HepG2 (cell line): Measurements from ENCODE around the gene TBC1D14. TPM values are rescaled to one million over a fixed set of nuclear protein-coding genes. Genes with fewer than 3 reads are reported as not detected.

Experiments used
- GATA4 ChIP-seq: sonication (generic); IDR thresholded peaks from 2 replicates; pipeline ENCODE4 v1.6.1; 2016; ENCODE audit warnings: antibody characterized with exemption, low read depth, borderline replicate concordance
- HNF4A ChIP-seq: sonication (generic); formaldehyde crosslinking; IDR thresholded peaks from 2 replicates; pipeline ENCODE4 v1.4.0; 2020; ENCODE audit warnings: missing genetic modification reagents
- HOXD1 ChIP-seq: sonication (generic); formaldehyde crosslinking; IDR thresholded peaks from 2 replicates; pipeline ENCODE4 v1.5.0; 2020; ENCODE audit warnings: missing genetic modification reagents
- IRF2 ChIP-seq: IDR thresholded peaks from 2 replicates; pipeline ENCODE4 v1.6.1; 2018; ENCODE audit warnings: missing genetic modification reagents, missing compliant biosample characterization
- JARID2 ChIP-seq: sonication (generic); formaldehyde crosslinking; IDR thresholded peaks from 2 replicates; pipeline ENCODE4 v1.8.1; 2023; ENCODE audit warnings: missing genetic modification reagents, inconsistent platforms; ENCODE audit not compliant: insufficient replicate concordance
- KDM5B ChIP-seq: sonication (generic); formaldehyde crosslinking; IDR thresholded peaks from 2 replicates; pipeline ENCODE4 v1.4.0; 2020; ENCODE audit warnings: missing genetic modification reagents, mild to moderate bottlenecking, borderline replicate concordance
- PTBP1 ChIP-seq: fragments of 200-400 bp; formaldehyde crosslinking; IDR thresholded peaks from 2 replicates; pipeline ENCODE4 v1.6.1; 2018; ENCODE audit warnings: low read length, low read depth; ENCODE audit not compliant: poor library complexity, severe bottlenecking
- SKI ChIP-seq: fragments of 450-650 bp; IDR thresholded peaks from one replicate; pipeline ENCODE4 v1.6.1; 2018; ENCODE audit warnings: mild to moderate bottlenecking; ENCODE audit not compliant: partially characterized antibody
- SNAI1 ChIP-seq: sonication (generic); formaldehyde crosslinking; IDR thresholded peaks from 2 replicates; pipeline ENCODE4 v1.5.0; 2020; ENCODE audit warnings: mild to moderate bottlenecking, missing genetic modification reagents, borderline replicate concordance
- SOX13 ChIP-seq, 3 experiments: fragments of 450-650 bp in 1 of 3; sonication (generic) in 1 of 3; formaldehyde crosslinking in 1 of 3; IDR thresholded peaks in 2 of 3; conservative IDR thresholded peaks in 1 of 3; 2 replicates each; pipeline versions ENCODE4 v1.5.0 to v1.6.1; 2016 to 2020; ENCODE audit warnings: antibody characterized with exemption in 1 of 3, mild to moderate bottlenecking in 1 of 3, missing compliant biosample characterization in 1 of 3, missing genetic modification reagents in 1 of 3, moderate library complexity in 1 of 3
- ZMYM4 ChIP-seq: sonication (generic); formaldehyde crosslinking; IDR thresholded peaks from 2 replicates; pipeline ENCODE4 v1.8.1; 2023; ENCODE audit warnings: mild to moderate bottlenecking, missing genetic modification reagents
- ZNF292 ChIP-seq: sonication (generic); formaldehyde crosslinking; IDR thresholded peaks from 2 replicates; pipeline ENCODE4 v1.8.1; 2022; ENCODE audit warnings: mild to moderate bottlenecking, low read depth, missing genetic modification reagents, borderline replicate concordance
- ZNF629 ChIP-seq: sonication (generic); formaldehyde crosslinking; conservative IDR thresholded peaks from 2 replicates; pipeline ENCODE4 v1.5.0; 2020; ENCODE audit warnings: missing genetic modification reagents
- polyA plus RNA-seq, 8 experiments: library from polyadenylated mRNA; depleted of rRNA in 3 of 8; stranded (reverse) in 7 of 8; unstranded in 1 of 8; fragments of >200 nt; fragmentation: Illumina TruSeq in 4 of 8; extraction: Trizol in 4 of 8; gene quantifications; 2 replicates each; pipeline versions ENCODE4 v1.2.1 to v1.2.3, GENCODE V29; 2011 to 2016; ENCODE audit warnings: low read depth in 4 of 8, missing spikeins in 1 of 8, mixed read lengths in 1 of 8; ENCODE audit not compliant: insufficient read depth in 1 of 8
- total RNA-seq, 5 experiments: library from RNA; depleted of rRNA; stranded (reverse); fragments of >200 nt; fragmentation: Illumina TruSeq; extraction: Trizol; gene quantifications; 2 replicates each; pipeline ENCODE4 v1.2.3, GENCODE V29; 2016; ENCODE audit warnings: low read depth in 1 of 5
- TF ChIP-seq, protein P1 (sequence below): sonication (generic); formaldehyde crosslinking; IDR thresholded peaks from 2 replicates; pipeline ENCODE4 v1.4.0; 2020; ENCODE audit warnings: missing genetic modification reagents
- TF ChIP-seq, protein P2 (sequence below): sonication (generic); formaldehyde crosslinking; IDR thresholded peaks from 2 replicates; pipeline ENCODE4 v1.8.0; 2022; ENCODE audit warnings: mild to moderate bottlenecking, missing genetic modification reagents
- TF ChIP-seq, protein P3 (sequence below): sonication (generic); formaldehyde crosslinking; IDR thresholded peaks from 2 replicates; pipeline ENCODE4 v1.4.0; 2020; ENCODE audit warnings: missing genetic modification reagents, mild to moderate bottlenecking, borderline replicate concordance
- TF ChIP-seq, protein P4 (sequence below): sonication (generic); formaldehyde crosslinking; IDR thresholded peaks from 2 replicates; pipeline ENCODE4 v1.4.0; 2020; ENCODE audit warnings: missing genetic modification reagents

Gene TBC1D14
- total and polyA plus RNA-seq, 2 of the 13 experiments (the other 11 are each of a cell fraction or from before 2014, with no cell fraction given): 29.5 to 46.5 TPM

DNA sequence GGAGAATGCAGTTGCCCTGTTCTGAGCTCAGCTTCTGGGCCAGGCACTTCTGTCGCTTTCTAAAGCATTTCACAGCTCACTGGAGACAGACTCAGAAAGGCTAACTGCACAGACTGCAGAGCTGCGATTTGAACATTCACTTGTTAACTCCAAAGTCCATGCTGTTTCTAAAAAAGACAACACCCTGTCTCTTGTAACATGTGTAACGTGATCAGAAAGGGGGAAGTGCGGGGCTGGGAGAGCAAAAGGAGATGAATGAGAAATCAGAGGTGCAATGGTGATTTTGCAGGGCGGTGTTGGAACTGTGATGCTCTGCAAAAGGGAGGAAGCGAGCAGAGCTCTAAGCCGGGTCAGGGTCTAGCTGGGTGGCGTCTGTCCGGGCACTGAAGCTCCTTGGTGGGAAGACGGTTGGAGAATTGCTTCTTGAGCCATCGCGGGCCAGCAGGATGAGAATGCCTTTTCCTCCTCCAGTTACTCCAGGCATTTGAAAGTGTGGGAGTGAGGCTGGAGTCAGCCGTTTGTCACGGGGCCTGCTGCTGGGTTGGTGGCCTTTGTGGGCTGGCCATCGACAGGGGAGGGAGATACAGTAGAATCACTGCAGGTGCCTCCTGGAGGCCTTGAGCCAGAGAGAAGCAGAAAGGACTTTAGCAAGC is 20.3 kb downstream of the TBC1D14 start (continued):
- TF ChIP-seq, protein P1, sequence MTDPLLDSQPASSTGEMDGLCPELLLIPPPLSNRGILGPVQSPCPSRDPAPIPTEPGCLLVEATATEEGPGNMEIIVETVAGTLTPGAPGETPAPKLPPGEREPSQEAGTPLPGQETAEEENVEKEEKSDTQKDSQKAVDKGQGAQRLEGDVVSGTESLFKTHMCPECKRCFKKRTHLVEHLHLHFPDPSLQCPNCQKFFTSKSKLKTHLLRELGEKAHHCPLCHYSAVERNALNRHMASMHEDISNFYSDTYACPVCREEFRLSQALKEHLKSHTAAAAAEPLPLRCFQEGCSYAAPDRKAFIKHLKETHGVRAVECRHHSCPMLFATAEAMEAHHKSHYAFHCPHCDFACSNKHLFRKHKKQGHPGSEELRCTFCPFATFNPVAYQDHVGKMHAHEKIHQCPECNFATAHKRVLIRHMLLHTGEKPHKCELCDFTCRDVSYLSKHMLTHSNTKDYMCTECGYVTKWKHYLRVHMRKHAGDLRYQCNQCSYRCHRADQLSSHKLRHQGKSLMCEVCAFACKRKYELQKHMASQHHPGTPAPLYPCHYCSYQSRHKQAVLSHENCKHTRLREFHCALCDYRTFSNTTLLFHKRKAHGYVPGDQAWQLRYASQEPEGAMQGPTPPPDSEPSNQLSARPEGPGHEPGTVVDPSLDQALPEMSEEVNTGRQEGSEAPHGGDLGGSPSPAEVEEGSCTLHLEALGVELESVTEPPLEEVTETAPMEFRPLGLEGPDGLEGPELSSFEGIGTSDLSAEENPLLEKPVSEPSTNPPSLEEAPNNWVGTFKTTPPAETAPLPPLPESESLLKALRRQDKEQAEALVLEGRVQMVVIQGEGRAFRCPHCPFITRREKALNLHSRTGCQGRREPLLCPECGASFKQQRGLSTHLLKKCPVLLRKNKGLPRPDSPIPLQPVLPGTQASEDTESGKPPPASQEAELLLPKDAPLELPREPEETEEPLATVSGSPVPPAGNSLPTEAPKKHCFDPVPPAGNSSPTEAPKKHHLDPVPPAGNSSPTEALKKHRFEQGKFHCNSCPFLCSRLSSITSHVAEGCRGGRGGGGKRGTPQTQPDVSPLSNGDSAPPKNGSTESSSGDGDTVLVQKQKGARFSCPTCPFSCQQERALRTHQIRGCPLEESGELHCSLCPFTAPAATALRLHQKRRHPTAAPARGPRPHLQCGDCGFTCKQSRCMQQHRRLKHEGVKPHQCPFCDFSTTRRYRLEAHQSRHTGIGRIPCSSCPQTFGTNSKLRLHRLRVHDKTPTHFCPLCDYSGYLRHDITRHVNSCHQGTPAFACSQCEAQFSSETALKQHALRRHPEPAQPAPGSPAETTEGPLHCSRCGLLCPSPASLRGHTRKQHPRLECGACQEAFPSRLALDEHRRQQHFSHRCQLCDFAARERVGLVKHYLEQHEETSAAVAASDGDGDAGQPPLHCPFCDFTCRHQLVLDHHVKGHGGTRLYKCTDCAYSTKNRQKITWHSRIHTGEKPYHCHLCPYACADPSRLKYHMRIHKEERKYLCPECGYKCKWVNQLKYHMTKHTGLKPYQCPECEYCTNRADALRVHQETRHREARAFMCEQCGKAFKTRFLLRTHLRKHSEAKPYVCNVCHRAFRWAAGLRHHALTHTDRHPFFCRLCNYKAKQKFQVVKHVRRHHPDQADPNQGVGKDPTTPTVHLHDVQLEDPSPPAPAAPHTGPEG (CRISPR knock-in tag): no peak
- TF ChIP-seq SOX13 (IDR thresholded peaks at IDR 0.05): no peak
- TF ChIP-seq SOX13 (CRISPR knock-in tag; conservative IDR thresholded peaks at IDR 0.05 in 1 of 2, IDR thresholded peaks at IDR 0.05 in 1 of 2): peak in 1 of 2 experiments; percentile 62; a peak in 1 of 4 replicates
- TF ChIP-seq, protein P2, sequence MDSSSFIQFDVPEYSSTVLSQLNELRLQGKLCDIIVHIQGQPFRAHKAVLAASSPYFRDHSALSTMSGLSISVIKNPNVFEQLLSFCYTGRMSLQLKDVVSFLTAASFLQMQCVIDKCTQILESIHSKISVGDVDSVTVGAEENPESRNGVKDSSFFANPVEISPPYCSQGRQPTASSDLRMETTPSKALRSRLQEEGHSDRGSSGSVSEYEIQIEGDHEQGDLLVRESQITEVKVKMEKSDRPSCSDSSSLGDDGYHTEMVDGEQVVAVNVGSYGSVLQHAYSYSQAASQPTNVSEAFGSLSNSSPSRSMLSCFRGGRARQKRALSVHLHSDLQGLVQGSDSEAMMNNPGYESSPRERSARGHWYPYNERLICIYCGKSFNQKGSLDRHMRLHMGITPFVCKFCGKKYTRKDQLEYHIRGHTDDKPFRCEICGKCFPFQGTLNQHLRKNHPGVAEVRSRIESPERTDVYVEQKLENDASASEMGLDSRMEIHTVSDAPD (CRISPR knock-in tag): no peak
- TF ChIP-seq SNAI1: no peak
- TF ChIP-seq, protein P3, sequence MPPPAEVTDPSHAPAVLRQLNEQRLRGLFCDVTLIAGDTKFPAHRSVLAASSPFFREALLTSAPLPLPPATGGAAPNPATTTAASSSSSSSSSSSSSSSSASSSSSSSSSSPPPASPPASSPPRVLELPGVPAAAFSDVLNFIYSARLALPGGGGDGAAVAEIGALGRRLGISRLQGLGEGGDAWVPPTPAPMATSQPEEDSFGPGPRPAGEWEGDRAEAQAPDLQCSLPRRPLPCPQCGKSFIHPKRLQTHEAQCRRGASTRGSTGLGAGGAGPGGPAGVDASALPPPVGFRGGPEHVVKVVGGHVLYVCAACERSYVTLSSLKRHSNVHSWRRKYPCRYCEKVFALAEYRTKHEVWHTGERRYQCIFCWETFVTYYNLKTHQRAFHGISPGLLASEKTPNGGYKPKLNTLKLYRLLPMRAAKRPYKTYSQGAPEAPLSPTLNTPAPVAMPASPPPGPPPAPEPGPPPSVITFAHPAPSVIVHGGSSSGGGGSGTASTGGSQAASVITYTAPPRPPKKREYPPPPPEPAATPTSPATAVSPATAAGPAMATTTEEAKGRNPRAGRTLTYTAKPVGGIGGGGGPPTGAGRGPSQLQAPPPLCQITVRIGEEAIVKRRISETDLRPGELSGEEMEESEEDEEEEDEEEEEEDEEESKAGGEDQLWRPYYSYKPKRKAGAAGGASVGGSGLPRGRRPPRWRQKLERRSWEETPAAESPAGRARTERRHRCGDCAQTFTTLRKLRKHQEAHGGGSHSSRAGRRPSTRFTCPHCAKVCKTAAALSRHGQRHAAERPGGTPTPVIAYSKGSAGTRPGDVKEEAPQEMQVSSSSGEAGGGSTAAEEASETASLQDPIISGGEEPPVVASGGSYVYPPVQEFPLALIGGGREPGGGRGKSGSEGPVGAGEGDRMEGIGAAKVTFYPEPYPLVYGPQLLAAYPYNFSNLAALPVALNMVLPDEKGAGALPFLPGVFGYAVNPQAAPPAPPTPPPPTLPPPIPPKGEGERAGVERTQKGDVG (CRISPR knock-in tag): no peak
- no peak for TF ChIP-seq PTBP1
- TF ChIP-seq HNF4A: peak; percentile 89
- TF ChIP-seq IRF2 (CRISPR knock-in tag): peak; percentile 31; the same call in 1 of the 2 replicates
- TF ChIP-seq ZMYM4: 0 out of 2 replicates have a peak, but pooled peaks have one; percentile 11
- no peak for TF ChIP-seq GATA4
- TF ChIP-seq, protein P4, sequence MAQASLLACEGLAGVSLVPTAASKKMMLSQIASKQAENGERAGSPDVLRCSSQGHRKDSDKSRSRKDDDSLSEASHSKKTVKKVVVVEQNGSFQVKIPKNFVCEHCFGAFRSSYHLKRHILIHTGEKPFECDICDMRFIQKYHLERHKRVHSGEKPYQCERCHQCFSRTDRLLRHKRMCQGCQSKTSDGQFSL: no peak
- TF ChIP-seq HOXD1 (CRISPR knock-in tag): no peak
- TF ChIP-seq JARID2: no peak
- 0 out of 2 replicates have a peak, but pooled peaks have one; percentile 19 for TF ChIP-seq KDM5B (CRISPR knock-in tag)
- TF ChIP-seq SKI: peak; percentile 46
- TF ChIP-seq ZNF292 (CRISPR knock-in tag): peak; percentile 88; the same call in 1 of the 2 replicates
- no peak for TF ChIP-seq ZNF629 (CRISPR knock-in tag)
